ENCODE measurements around the gene ATP5MG. TPM values are rescaled to one million over a fixed set of nuclear protein-coding genes. Genes with fewer than 3 reads are reported as not detected.

ATP5MG gene
- total RNA-seq, 1 donor from 2014 or later, result 266 TPM

Other genes starting within 250 kb of the ATP5MG start
- 0.30 and 0.32 TPM in 2 replicates for gene SCN4B, start 248.8 kb upstream of the ATP5MG start, total RNA-seq
- gene SCN2B, start 225.0 kb upstream of the ATP5MG start, total RNA-seq, result 0.02 TPM in 1 of 2 replicates, not detected in the other
- gene JAML, start 176.6 kb upstream of the ATP5MG start, total RNA-seq, result 377 and 389 TPM in 2 replicates
- gene MPZL3, start 149.2 kb upstream of the ATP5MG start, total RNA-seq, result 49.5 and 49.7 TPM in 2 replicates
- 13.9 and 14.6 TPM in 2 replicates for gene MPZL2, start 137.3 kb upstream of the ATP5MG start, total RNA-seq
- gene CD3E, start 96.9 kb upstream of the ATP5MG start, total RNA-seq, result 518 and 529 TPM in 2 replicates
- gene CD3D, start 58.9 kb upstream of the ATP5MG start, total RNA-seq, result 386 and 400 TPM in 2 replicates
- gene CD3G, start 57.3 kb upstream of the ATP5MG start, total RNA-seq, result 134 and 139 TPM in 2 replicates
- 41.2 and 44.1 TPM in 2 replicates for gene UBE4A, start 42.0 kb upstream of the ATP5MG start, total RNA-seq
- 61.6 and 64.2 TPM in 2 replicates for gene KMT2A, start 34.9 kb downstream of the ATP5MG start, total RNA-seq
- gene TTC36, start 125.9 kb downstream of the ATP5MG start, total RNA-seq, result 0.39 and 0.78 TPM in 2 replicates
- 9.5 and 10.1 TPM in 2 replicates for gene TMEM25, start 129.6 kb downstream of the ATP5MG start, total RNA-seq
- 14.2 and 15.4 TPM in 2 replicates for gene IFT46, start 164.3 kb downstream of the ATP5MG start, total RNA-seq
- 132 and 133 TPM in 2 replicates for gene ARCN1, start 170.8 kb downstream of the ATP5MG start, total RNA-seq
- gene PHLDB1, start 206.0 kb downstream of the ATP5MG start, total RNA-seq, result 2.1 and 2.2 TPM in 2 replicates